SK-N-SH treated with all-trans-retinoic acid at 6 μM for 48 hours (cell line): ENCODE results near the gene PLA2G12B.
"Not testable (repeated sequence)": the region's sequence is repeated elsewhere in the genome, so short reads cannot be mapped to it uniquely, and the experiment has no call there.

Experiments used
- PATZ1 ChIP-seq: fragments of 250-450 bp; sonication (Bioruptor Pico); IDR thresholded peaks from 2 replicates; pipeline ENCODE4 v1.8.0; 2020; ENCODE audit warnings: mild to moderate bottlenecking, moderate library complexity, borderline replicate concordance
- TOX ChIP-seq: fragments of 250-450 bp; sonication (Bioruptor Pico); IDR thresholded peaks from 2 replicates; pipeline ENCODE4 v1.8.0; 2021; ENCODE audit warnings: mild to moderate bottlenecking, moderate library complexity, borderline replicate concordance

GRCh38 chr10:72921147-72921683, 33.4 kb downstream of the PLA2G12B start:
- TF ChIP-seq TOX (CRISPR knock-in tag); PATZ1: not testable (repeated sequence)
